LNCaP clone FGC (cell line): Measurements from ENCODE around the gene EFCAB13.

Source experiments
- DNase-seq: peaks from one replicate; pipeline ENCODE4 v3.0.0-alpha.2; 2011; ENCODE audit warnings: low read depth
- H3K4me3 ChIP-seq: 2 replicates; pipeline ENCODE4 v1.5.1; 2011; ENCODE audit warnings: mild to moderate bottlenecking, low read depth, low read length, control low read depth
- CTCF ChIP-seq: IDR thresholded peaks from 2 replicates; pipeline ENCODE4 v1.5.1; 2012; ENCODE audit warnings: mild to moderate bottlenecking; ENCODE audit not compliant: control insufficient read depth, insufficient read depth; ENCODE audit errors: extremely low read depth

The EFCAB13 gene

GRCh38 chr17:47277921-47278320 is 45.8 kb upstream of the EFCAB13 start:
- no peak overlapping the region for H3K4me3 ChIP-seq
- TF ChIP-seq CTCF, result no peak
- no peak for DNase-seq

- DNase-seq, result no peak
- H3K4me3 ChIP-seq, result no peak overlapping the region
- TF ChIP-seq CTCF, result no peak
These were observed 45.2 kb upstream of the EFCAB13 start for GRCh38 chr17:47278561-47278960.

- no peak overlapping the region for H3K4me3 ChIP-seq
- DNase-seq, result no peak
- no peak for TF ChIP-seq CTCF
These were observed 44.5 kb upstream of the EFCAB13 start for GRCh38 chr17:47279062-47279801.

- no peak for TF ChIP-seq CTCF
- H3K4me3 ChIP-seq, result no peak overlapping the region
- no peak for DNase-seq
These were observed 43.5 kb upstream of the EFCAB13 start for GRCh38 chr17:47280072-47280811.

- DNase-seq, result no peak
- TF ChIP-seq CTCF, result no peak
- H3K4me3 ChIP-seq, result no peak overlapping the region
These were observed 42.5 kb upstream of the EFCAB13 start for GRCh38 chr17:47281216-47281615.

GRCh38 chr17:47285003-47285402 is 38.8 kb upstream of the EFCAB13 start:
- TF ChIP-seq CTCF, result no peak
- H3K4me3 ChIP-seq, result no peak overlapping the region
- DNase-seq, result no peak
